ENCODE measurements around the gene OR2B2. TPM values are rescaled to one million over a fixed set of nuclear protein-coding genes. Genes with fewer than 3 reads are reported as not detected.
A peak's percentile ranks its signal among the peaks of the same experiment; 100 is the strongest.

OR2B2 gene
- total RNA-seq, 1 experiment from 2014 or later: not detected

DNA sequence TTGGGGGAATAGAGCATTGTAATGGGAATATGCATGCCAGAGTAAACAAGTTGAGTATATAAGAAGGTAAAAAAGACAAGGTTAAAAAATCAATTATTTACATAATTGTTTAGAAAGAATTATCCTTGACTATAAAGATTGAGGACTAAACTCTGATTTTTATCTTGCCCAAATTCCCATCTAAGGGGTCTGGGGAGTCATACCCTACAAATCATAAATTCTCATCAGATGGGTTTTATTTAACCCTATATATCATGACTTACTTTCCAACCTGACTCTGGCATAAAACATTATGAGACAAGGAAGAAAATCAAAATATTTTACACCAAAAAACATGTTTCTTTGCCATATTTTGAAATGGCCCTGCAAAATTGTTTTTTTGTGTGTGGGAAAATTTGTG is 12.7 kb downstream of the OR2B2 start:
- BruUV-seq (replicated peaks): no TSS peak
- ChIA-PET CTCF (no interaction called here), POLR2A (ENCODE audit: low non-redundant PET) (no interaction called here)
- no peaks in the 10 kb centered on the region for H3K9me3 ChIP-seq (ENCODE audit: low read depth, low read length, poor library complexity, severe bottlenecking)
- DNase-seq (ENCODE audit: low spot score): no peak
- TF ChIP-seq, protein P1, sequence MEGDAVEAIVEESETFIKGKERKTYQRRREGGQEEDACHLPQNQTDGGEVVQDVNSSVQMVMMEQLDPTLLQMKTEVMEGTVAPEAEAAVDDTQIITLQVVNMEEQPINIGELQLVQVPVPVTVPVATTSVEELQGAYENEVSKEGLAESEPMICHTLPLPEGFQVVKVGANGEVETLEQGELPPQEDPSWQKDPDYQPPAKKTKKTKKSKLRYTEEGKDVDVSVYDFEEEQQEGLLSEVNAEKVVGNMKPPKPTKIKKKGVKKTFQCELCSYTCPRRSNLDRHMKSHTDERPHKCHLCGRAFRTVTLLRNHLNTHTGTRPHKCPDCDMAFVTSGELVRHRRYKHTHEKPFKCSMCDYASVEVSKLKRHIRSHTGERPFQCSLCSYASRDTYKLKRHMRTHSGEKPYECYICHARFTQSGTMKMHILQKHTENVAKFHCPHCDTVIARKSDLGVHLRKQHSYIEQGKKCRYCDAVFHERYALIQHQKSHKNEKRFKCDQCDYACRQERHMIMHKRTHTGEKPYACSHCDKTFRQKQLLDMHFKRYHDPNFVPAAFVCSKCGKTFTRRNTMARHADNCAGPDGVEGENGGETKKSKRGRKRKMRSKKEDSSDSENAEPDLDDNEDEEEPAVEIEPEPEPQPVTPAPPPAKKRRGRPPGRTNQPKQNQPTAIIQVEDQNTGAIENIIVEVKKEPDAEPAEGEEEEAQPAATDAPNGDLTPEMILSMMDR (conservative IDR thresholded peaks at IDR 0.05; ENCODE audit: low read depth, low read length): no peak
- no peak for TF ChIP-seq EZH2 (IDR thresholded peaks at IDR 0.05; ENCODE audit: borderline replicate concordance, low read depth, low read length, poor library complexity, severe bottlenecking)
- no peak overlapping the region for H3K4me3 ChIP-seq (ENCODE audit: low read depth, low read length, poor library complexity, severe bottlenecking)
- intact Hi-C loops (cut with micrococcal nuclease; ENCODE audit: unreplicated experiment): loop anchor here (10.0 kb wide), 1 partner anchor 965 kb away; no protein-coding TSS in a partner anchor
- H3K4me1 ChIP-seq (ENCODE audit: insufficient read depth, low read length, poor library complexity, severe bottlenecking): peaks cover 11% of the 10 kb centered on the region
- H3K27ac ChIP-seq (ENCODE audit: low read depth, low read length, poor library complexity, severe bottlenecking): no peak overlapping the region
- H3K36me3 ChIP-seq (ENCODE audit: insufficient read depth, low read length, poor library complexity, severe bottlenecking): no peaks in the 10 kb centered on the region
- H3K27me3 ChIP-seq (replicated peaks; ENCODE audit: insufficient read depth, low read depth, low read length, poor library complexity): no peaks in the 10 kb centered on the region

DNA sequence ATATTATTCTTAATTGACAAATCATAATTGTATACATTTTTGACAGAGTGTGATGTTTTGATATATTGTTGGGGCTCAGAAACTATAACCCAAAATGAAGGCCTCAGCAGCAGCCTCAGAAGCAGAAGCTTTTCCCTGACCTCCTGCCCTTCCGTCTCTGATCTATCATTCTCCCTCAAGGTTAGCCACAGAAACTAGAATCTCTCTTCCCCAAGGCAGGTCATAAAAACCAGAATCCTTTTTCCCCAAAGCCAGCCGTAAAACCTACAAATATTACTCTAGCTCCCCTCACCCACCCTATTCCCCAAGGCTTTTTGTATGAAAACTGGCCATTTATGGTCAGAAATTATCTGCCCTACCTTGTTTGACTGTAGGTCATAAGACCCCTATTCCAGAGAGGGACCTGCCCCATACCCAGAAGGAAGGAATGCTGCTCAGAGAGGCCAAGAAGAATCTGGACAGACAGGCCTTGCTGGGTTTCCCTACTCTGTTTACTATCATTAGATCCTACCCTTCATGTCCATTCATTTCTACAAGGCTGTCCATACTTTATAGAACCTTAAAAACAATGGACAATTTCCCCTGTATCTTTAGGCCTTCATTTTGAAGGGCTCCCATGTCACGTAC is 14.5 kb downstream of the OR2B2 start:
- no peak overlapping the region for H3K27ac ChIP-seq (ENCODE audit: low read depth, low read length, poor library complexity, severe bottlenecking)
- no peak for DNase-seq (ENCODE audit: low spot score)
- H3K36me3 ChIP-seq (ENCODE audit: insufficient read depth, low read length, poor library complexity, severe bottlenecking): no peaks in the 10 kb centered on the region
- H3K9me3 ChIP-seq (ENCODE audit: low read depth, low read length, poor library complexity, severe bottlenecking): no peaks in the 10 kb centered on the region
- no peaks in the 10 kb centered on the region for H3K27me3 ChIP-seq (replicated peaks; ENCODE audit: insufficient read depth, low read depth, low read length, poor library complexity)
- intact Hi-C loops (cut with micrococcal nuclease; ENCODE audit: unreplicated experiment): loop anchor here (10.0 kb wide), 1 partner anchor 967 kb away; no protein-coding TSS in a partner anchor
- ChIA-PET POLR2A (ENCODE audit: low non-redundant PET) (interaction anchor here (0.6 kb wide), 1 partner anchor 73 kb away, joined by 4 read pairs; no protein-coding TSS in a partner anchor), CTCF (no interaction called here)
- H3K4me1 ChIP-seq (ENCODE audit: insufficient read depth, low read length, poor library complexity, severe bottlenecking): peaks cover 11% of the 10 kb centered on the region
- no peak overlapping the region for H3K4me3 ChIP-seq (ENCODE audit: low read depth, low read length, poor library complexity, severe bottlenecking)
- TF ChIP-seq EZH2 (IDR thresholded peaks at IDR 0.05; ENCODE audit: borderline replicate concordance, low read depth, low read length, poor library complexity, severe bottlenecking): no peak
- TF ChIP-seq, protein P1 (conservative IDR thresholded peaks at IDR 0.05; ENCODE audit: low read depth, low read length): no peak
- BruUV-seq (replicated peaks): no TSS peak

DNA sequence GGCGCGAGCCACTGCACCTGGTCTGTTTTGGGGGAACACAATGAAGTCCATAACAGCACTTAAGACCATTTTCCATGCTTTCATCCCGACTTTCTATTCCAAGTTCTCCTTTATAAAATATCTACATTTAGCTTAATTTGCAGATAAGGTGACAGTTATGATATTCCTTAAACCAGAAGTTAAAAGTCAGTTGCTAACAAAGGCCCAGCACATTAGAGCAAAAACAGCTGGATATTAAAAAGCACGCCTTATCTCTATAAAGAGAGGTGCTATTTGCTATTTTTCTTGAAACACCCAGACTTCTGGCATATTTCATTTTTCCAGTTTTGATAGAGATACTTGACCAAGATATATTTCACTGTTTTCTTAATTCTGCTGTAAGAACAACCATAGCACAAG is 15.8 kb downstream of the OR2B2 start:
- Histone ChIP-seq H3K4me1 (ENCODE audit: insufficient read depth, low read length, poor library complexity, severe bottlenecking) (peaks cover 11% of the 10 kb centered on the region), H3K27me3 (replicated peaks; ENCODE audit: insufficient read depth, low read depth, low read length, poor library complexity) (no peaks in the 10 kb centered on the region), H3K36me3 (ENCODE audit: insufficient read depth, low read length, poor library complexity, severe bottlenecking) (no peaks in the 10 kb centered on the region), H3K27ac (ENCODE audit: low read depth, low read length, poor library complexity, severe bottlenecking) (peak overlapping the region; percentile 94), H3K4me3 (ENCODE audit: low read depth, low read length, poor library complexity, severe bottlenecking) (no peak overlapping the region), H3K9me3 (ENCODE audit: low read depth, low read length, poor library complexity, severe bottlenecking) (no peaks in the 10 kb centered on the region)
- ChIA-PET POLR2A (ENCODE audit: low non-redundant PET) (no interaction called here), CTCF (interaction anchor here (0.6 to 0.7 kb wide), 2 partner anchors 76 to 184 kb away, joined by 5 read pairs; partner anchors contain the start of gene ZNF165)
- no peak for DNase-seq (ENCODE audit: low spot score)
- TF ChIP-seq, protein P1 (conservative IDR thresholded peaks at IDR 0.05; ENCODE audit: low read depth, low read length): no peak
- TF ChIP-seq EZH2 (IDR thresholded peaks at IDR 0.05; ENCODE audit: borderline replicate concordance, low read depth, low read length, poor library complexity, severe bottlenecking): no peak
- BruUV-seq (replicated peaks): no TSS peak
- intact Hi-C loops (cut with micrococcal nuclease; ENCODE audit: unreplicated experiment): loop anchor here (10.0 kb wide), 1 partner anchor 968 kb away; no protein-coding TSS in a partner anchor
